Epithelial cell of esophagus (primary cell): ENCODE data around the gene SIK3.

Experiments used
- DNase-seq: peaks from one replicate; pipeline ENCODE4 v3.0.0; 2010; ENCODE audit warnings: low read depth
- H3K4me3 ChIP-seq: 2 replicates; pipeline ENCODE4 v1.5.1; 2011; ENCODE audit warnings: mild to moderate bottlenecking, low read length, control low read depth
- TF ChIP-seq, protein P1 (sequence below): IDR thresholded peaks from 2 replicates; pipeline ENCODE4 v1.5.1; 2011; ENCODE audit warnings: low read depth, mild to moderate bottlenecking, low read length, control low read depth, inconsistent platforms; ENCODE audit not compliant: insufficient read depth; ENCODE audit errors: missing control alignments

Gene SIK3

GRCh38 chr11:116862185-116862584, 236.0 kb downstream of the SIK3 start:
- TF ChIP-seq, protein P1, sequence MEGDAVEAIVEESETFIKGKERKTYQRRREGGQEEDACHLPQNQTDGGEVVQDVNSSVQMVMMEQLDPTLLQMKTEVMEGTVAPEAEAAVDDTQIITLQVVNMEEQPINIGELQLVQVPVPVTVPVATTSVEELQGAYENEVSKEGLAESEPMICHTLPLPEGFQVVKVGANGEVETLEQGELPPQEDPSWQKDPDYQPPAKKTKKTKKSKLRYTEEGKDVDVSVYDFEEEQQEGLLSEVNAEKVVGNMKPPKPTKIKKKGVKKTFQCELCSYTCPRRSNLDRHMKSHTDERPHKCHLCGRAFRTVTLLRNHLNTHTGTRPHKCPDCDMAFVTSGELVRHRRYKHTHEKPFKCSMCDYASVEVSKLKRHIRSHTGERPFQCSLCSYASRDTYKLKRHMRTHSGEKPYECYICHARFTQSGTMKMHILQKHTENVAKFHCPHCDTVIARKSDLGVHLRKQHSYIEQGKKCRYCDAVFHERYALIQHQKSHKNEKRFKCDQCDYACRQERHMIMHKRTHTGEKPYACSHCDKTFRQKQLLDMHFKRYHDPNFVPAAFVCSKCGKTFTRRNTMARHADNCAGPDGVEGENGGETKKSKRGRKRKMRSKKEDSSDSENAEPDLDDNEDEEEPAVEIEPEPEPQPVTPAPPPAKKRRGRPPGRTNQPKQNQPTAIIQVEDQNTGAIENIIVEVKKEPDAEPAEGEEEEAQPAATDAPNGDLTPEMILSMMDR, result no peak
- DNase-seq, result no peak
- H3K4me3 ChIP-seq, result no peak overlapping the region

DNA sequence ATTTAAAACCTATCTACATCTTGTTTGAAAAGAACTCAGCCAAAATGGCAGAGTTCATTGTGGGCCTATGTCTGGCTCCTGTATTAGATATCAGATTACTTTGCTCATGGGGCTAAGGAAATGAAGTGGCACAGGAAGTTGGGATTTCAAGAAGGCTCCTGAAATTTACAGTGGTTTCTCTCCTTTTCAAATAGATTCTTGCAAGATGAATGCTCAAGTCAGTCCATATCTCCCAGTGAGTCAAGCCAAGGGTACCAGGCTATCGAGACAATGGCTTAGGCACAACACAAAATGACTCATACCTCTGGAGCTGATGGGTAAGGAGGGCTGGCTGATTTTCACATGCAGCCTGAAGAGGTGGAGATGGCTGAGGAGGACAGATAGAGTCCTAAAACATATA, 236.7 kb downstream of the SIK3 start:
- peak; percentile 69 for DNase-seq

GRCh38 chr11:116860303-116860702, 237.9 kb downstream of the SIK3 start:
- H3K4me3 ChIP-seq, result no peak overlapping the region
- TF ChIP-seq, protein P1, result no peak
- DNase-seq, result no peak

More for the DNA sequence above, 236.7 kb downstream of the SIK3 start:
- TF ChIP-seq, protein P1, result no peak
- no peak overlapping the region for H3K4me3 ChIP-seq

GRCh38 chr11:116859175-116859574, 239.1 kb downstream of the SIK3 start:
- H3K4me3 ChIP-seq, result no peak overlapping the region
- no peak for DNase-seq
- TF ChIP-seq, protein P1, result no peak

- no peak overlapping the region for H3K4me3 ChIP-seq
- TF ChIP-seq, protein P1, result no peak
- DNase-seq, result no peak
These were observed 240.3 kb downstream of the SIK3 start for GRCh38 chr11:116857936-116858335.

DNA sequence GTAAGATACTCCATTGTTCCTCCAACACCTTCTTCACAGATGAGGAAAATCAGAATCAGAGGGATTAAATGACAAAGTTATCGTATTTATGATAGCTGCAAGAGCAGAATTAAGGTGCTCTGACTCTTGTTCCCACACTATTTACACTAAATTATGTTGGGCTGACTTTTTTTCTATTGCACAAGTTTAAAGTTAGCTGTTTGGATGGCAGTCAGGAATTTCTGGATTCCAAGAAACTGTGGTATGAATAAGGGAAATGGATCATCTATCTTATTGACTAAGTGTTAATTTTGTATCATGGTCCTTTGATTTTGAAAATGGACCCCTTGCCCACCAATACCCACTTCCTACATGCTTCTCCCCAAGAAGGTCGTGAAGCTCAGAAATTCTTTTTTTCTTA, 240.9 kb downstream of the SIK3 start:
- TF ChIP-seq, protein P1, result no peak
- no peak for DNase-seq
- H3K4me3 ChIP-seq, result no peak overlapping the region

DNA sequence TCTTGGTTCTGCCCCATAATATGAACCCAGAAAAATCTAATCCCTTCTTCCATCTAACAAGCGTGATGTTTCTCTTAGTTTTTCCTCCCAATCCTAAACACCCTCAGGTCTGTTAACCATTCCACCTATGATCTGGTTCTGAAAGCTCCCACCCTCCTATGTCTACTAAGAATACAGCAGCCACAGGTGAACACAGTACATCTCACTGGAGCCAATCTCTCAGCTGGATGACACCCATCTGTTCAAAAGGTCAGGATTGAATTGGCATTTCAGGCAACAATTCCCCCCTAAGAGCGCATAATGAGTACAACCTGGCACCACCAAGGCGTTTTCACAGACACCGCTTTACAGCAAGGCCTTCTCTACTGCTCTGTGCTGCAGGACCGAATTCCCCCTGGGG, 241.8 kb downstream of the SIK3 start:
- TF ChIP-seq, protein P1, result no peak
- H3K4me3 ChIP-seq, result no peak overlapping the region
- no peak for DNase-seq
